GM12801 (cell line): ENCODE measurements around the gene RNF150.

Experiments
- TF ChIP-seq, protein P1 (sequence below): IDR thresholded peaks from one replicate; pipeline ENCODE4 v1.5.1; 2011; ENCODE audit warnings: control low read depth; ENCODE audit not compliant: insufficient read length; ENCODE audit errors: extremely low read depth

Gene RNF150

DNA sequence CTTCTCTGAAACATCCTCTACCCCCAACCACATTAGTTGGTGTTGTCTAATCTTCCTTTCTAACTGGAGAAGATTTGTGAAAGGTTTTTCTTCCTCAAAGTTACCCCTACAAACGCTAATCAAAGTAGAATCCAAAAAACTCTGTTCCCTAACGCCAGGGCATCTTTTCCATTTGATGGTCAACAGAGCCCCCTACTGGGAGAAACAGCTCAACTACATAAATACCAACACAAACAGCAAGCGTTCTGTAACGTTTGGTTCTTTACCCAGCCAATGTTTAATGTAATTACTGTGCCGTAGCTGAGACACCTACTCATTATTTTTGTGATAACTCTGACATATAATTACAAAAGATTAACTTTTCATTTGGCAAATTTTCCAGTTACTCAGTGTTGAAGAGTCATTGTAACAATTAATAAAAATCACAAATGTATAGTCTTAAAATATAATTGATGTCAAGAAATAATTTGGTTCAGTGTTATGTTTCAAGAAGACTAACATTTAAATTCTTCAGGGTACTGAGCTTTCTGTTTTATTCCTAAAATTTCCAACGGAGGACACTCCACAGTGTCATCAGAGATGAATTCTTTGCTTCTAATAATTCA, 282.1 kb downstream of the RNF150 start:
- TF ChIP-seq, protein P1, sequence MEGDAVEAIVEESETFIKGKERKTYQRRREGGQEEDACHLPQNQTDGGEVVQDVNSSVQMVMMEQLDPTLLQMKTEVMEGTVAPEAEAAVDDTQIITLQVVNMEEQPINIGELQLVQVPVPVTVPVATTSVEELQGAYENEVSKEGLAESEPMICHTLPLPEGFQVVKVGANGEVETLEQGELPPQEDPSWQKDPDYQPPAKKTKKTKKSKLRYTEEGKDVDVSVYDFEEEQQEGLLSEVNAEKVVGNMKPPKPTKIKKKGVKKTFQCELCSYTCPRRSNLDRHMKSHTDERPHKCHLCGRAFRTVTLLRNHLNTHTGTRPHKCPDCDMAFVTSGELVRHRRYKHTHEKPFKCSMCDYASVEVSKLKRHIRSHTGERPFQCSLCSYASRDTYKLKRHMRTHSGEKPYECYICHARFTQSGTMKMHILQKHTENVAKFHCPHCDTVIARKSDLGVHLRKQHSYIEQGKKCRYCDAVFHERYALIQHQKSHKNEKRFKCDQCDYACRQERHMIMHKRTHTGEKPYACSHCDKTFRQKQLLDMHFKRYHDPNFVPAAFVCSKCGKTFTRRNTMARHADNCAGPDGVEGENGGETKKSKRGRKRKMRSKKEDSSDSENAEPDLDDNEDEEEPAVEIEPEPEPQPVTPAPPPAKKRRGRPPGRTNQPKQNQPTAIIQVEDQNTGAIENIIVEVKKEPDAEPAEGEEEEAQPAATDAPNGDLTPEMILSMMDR, result no peak

DNA sequence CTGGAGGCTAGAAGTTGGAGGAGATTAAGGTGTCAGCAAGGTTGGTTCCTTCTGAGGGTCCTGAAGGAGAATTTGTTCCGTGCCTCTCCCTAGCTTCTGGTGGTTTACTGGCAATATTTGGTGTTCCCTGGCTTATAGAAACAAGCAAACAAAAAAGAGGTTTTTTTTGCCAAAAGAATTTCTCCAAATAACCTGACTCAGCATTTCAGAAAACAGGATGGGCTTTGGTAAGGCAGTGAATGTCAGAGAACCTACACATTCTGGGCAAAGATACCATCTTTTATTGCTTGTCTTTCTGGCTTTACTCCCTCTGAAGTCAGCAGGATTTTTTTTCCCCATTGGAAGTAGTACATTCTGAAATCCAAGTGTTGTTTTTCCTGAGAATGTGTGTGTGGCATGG, 283.7 kb downstream of the RNF150 start:
- TF ChIP-seq, protein P1, result no peak

DNA sequence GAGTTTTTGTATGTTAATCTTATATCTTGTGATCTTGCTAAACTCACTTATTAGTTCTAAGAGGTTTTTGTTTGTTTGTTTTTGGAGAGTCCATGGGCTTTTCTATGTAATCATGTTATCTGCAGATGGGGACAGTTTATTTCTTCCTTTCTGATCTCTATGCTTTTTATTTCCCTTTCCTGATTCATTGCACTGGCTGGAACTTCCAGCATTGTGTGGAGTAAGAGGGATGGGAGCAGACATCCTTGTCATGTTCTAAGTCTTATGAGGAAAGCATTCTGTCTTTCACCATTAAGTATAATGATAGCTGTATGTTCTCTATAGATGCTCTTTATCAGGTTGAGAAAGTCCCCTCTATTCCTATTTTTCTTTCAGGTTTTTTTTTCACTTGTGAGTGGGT, 286.5 kb downstream of the RNF150 start:
- TF ChIP-seq, protein P1, result no peak

DNA sequence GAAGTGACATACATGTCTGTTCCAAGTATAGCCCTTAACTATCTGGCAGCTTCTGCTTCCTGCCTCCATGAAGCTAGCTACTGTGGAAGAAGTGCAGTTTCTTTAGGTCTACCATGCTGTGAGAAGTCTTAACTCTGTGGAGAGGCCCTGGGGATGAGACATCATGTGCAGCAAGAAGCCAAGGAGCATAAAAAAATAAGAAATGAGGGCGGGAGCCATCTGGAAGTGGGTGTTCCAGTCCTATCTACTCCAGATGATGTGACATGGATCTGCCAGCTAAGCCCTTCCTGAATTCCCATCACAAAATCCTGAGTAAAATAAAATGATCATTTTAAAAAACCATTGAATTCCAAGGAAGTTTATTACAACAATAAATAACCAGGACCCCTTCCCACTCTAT, 289.2 kb downstream of the RNF150 start:
- TF ChIP-seq, protein P1, result no peak

DNA sequence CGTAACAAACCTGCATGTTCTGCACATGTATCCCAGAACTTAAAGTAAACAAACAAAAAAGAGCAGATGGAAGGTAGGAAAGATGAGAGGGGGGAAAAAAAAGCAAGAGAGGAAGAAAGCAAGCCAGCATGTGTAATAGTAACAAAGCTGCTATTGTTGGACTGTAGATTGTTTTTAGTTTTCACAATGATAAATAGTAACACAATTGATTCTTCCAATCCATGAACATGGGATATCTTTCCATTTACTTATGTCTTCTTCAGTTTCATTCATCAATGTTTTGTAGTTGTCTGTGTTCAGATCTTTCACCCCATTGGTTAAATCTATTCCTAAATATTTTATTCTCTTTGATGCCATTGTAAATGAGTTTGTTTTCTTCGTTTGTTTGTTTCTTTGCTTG, 292.1 kb downstream of the RNF150 start:
- TF ChIP-seq, protein P1, result no peak

DNA sequence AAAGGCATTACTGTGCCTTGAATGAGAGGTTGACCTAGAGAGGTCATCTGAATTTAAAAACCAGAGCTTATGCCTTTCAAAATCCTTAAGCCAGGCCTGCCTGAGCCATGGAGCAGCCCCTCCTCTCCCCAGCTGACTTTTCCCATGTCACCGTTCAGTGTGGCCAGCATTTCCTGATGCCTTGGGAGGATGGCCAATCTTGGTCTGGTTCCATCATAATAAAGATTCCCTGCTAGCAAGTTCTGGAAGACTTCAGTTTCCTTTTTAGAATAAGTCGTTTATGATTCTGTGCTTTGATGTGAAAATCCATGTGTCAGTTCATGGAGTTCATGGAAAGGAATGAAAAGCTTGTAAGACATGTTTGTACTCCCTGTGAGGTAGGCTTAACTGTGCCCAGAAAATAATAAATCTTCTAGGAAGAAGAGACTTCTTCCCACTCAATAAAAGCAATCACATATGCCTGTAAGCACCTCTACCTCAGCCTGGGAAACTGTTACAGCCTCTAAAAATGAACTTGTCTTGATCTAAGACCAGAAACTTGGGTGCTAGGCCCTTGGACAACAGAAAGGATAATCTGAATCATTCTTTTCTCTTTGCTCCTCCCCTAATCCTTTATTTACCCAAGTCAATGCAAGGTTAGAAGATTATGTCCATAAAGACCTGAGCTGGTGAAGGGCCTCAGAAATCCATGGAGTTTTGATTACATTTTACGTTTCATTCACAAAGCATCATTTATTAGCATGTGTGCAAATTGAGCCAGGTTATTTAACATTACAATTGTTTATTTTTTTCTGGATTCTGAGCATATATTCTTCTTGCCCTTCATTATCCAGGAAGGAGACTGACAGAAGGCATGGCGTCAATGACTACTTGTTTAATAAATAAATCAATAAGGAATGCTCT, 293.1 kb downstream of the RNF150 start:
- TF ChIP-seq, protein P1, result no peak

DNA sequence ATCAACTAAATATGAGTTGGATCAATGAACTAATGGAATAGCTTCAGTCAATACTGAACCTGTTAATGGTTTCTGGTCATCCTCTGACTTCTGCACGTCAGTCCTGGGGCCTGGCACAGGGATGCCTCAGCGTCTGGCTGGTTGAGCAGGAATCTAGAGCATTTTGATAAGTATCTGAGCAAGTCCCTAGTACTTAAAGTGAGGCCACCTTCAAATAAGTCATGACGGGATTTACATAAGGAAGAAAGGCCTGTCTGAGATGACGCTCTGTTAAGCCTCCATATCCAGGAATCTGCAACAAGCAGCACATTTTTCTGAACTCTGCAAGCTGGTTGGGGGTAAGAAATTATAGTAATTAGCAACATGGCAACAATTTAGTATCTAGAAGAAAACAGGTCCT, 293.9 kb downstream of the RNF150 start:
- TF ChIP-seq, protein P1, result no peak
